ENCODE results near the gene MCC. TPM values are rescaled to one million over a fixed set of nuclear protein-coding genes. Genes with fewer than 3 reads are reported as not detected.

MCC gene
- total and polyA plus RNA-seq, 2 donors (not counting 1 experiment from before 2014, with no cell fraction given) = 0.09 to 0.32 TPM

DNA sequence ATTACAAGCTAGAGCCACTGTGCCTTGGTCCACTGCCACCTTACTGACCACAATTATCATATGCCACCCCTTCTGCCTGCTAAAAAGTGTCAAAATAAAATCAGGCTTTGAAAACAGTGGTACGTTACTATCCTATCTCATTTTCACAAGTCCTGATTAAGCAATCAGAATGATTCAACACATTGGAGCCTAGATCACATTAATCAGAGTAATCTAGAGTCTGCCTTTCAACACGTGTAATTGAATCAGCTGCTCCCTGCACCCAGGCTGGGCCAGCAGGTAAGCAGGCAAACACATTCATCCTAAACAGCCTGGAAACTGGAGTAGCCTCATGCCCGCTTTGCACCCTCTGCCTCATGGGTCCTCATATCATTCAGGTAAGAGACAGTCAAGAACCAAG, 325.5 kb downstream of the MCC start:
- Histone ChIP-seq H3K4me2 (replicated peaks; ENCODE audit: low read depth, low read length, poor library complexity, severe bottlenecking) (no peak overlapping the region), H3K9ac (ENCODE audit: low read length) (no peak overlapping the region), H3K27me3 (replicated peaks in 1 of 4; ENCODE audit: control extremely low read depth in 1 of 4, control insufficient read depth in 3 of 4, insufficient read depth in 4 of 4, low read length in 3 of 4) (peaks cover 0 to 3% (median 0%) of the 10 kb centered on the region in 4 experiments), H3K79me2 (ENCODE audit: control insufficient read depth, insufficient read depth, low read length) (no peaks in the 10 kb centered on the region), H3K4me1 (ENCODE audit: control insufficient read depth in 2 of 2, insufficient read depth in 2 of 2, low read length in 2 of 2) (no peaks in the 10 kb centered on the region), H3K4me3 (ENCODE audit: control extremely low read depth in 1 of 5, extremely low read depth in 1 of 5, insufficient read depth in 1 of 5, low read depth in 2 of 5, low read length in 4 of 5) (no peak overlapping the region), H2AFZ (ENCODE audit: insufficient read depth, low read depth, low read length, poor library complexity, severe bottlenecking) (no peak overlapping the region), H3K9me3 (ENCODE audit: control extremely low read depth in 1 of 3, control insufficient read depth in 2 of 3, insufficient read depth in 1 of 3, low read length in 2 of 3) (no peaks in the 10 kb centered on the region), H4K20me1 (ENCODE audit: control insufficient read depth, insufficient read depth, low read length, poor library complexity, severe bottlenecking) (no peaks in the 10 kb centered on the region), H3K36me3 (replicated peaks in 1 of 2; ENCODE audit: control extremely low read depth in 1 of 2, control insufficient read depth in 1 of 2, extremely low read depth in 1 of 2, insufficient read depth in 2 of 2, low read length in 1 of 2) (no peaks in the 10 kb centered on the region), H3K27ac (ENCODE audit: low read length in 2 of 2) (no peak overlapping the region)
- TF ChIP-seq, protein P1, sequence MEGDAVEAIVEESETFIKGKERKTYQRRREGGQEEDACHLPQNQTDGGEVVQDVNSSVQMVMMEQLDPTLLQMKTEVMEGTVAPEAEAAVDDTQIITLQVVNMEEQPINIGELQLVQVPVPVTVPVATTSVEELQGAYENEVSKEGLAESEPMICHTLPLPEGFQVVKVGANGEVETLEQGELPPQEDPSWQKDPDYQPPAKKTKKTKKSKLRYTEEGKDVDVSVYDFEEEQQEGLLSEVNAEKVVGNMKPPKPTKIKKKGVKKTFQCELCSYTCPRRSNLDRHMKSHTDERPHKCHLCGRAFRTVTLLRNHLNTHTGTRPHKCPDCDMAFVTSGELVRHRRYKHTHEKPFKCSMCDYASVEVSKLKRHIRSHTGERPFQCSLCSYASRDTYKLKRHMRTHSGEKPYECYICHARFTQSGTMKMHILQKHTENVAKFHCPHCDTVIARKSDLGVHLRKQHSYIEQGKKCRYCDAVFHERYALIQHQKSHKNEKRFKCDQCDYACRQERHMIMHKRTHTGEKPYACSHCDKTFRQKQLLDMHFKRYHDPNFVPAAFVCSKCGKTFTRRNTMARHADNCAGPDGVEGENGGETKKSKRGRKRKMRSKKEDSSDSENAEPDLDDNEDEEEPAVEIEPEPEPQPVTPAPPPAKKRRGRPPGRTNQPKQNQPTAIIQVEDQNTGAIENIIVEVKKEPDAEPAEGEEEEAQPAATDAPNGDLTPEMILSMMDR (IDR thresholded peaks at IDR 0.05) = no peak
- no peak for TF ChIP-seq EZH2 (IDR thresholded peaks at IDR 0.05; ENCODE audit: borderline replicate concordance, insufficient read depth, low read depth, low read length, poor library complexity, severe bottlenecking)
- Mint-ChIP-seq H3K9me3 (ENCODE audit: insufficient read depth) (no peaks in the 10 kb centered on the region), H3K27me3 (peaks cover 10% of the 10 kb centered on the region), H3K4me1 (no peaks in the 10 kb centered on the region), H3K4me3 (no peak overlapping the region), H3K27ac (no peak overlapping the region)
- WGBS (ENCODE audit: insufficient coverage) = 61% methylated on average over 3 of the region's 3 CpGs
- POLR2A ChIA-PET = no interaction called here
- intact Hi-C loops (cut with micrococcal nuclease) = no loop called here
- no peak for DNase-seq
- CTCF ChIA-PET = no interaction called here
- ATAC-seq (ENCODE audit: low read depth) = no peak

DNA sequence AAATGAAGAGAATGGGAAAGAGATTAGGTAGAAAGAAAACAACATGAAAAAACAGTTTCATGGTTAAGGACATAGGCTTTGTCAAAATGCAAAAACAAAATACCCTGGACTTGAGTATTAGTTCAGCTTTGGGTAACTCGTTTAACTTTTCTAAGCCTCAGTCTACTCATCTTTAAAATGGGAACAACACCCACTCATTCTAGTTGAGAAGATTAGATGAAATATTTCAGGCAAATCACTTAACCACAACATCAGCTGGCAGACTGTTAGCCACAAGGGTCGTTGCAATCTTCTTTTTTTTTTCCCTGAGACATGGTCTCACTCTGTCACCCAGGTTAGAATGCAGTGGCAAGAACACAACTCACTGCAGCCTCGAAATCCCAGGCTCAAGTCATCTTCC, 326.0 kb downstream of the MCC start:
- Histone ChIP-seq H3K9me3 (ENCODE audit: control extremely low read depth in 1 of 3, control insufficient read depth in 2 of 3, insufficient read depth in 1 of 3, low read length in 2 of 3) (no peaks in the 10 kb centered on the region), H3K4me1 (ENCODE audit: control insufficient read depth in 2 of 2, insufficient read depth in 2 of 2, low read length in 2 of 2) (no peaks in the 10 kb centered on the region), H3K79me2 (ENCODE audit: control insufficient read depth, insufficient read depth, low read length) (no peaks in the 10 kb centered on the region), H2AFZ (ENCODE audit: insufficient read depth, low read depth, low read length, poor library complexity, severe bottlenecking) (no peak overlapping the region), H3K27ac (ENCODE audit: low read length in 2 of 2) (no peak overlapping the region), H3K4me3 (ENCODE audit: control extremely low read depth in 1 of 5, extremely low read depth in 1 of 5, insufficient read depth in 1 of 5, low read depth in 2 of 5, low read length in 4 of 5) (no peak overlapping the region), H3K4me2 (replicated peaks; ENCODE audit: low read depth, low read length, poor library complexity, severe bottlenecking) (no peak overlapping the region), H4K20me1 (ENCODE audit: control insufficient read depth, insufficient read depth, low read length, poor library complexity, severe bottlenecking) (no peaks in the 10 kb centered on the region), H3K27me3 (replicated peaks in 1 of 4; ENCODE audit: control extremely low read depth in 1 of 4, control insufficient read depth in 3 of 4, insufficient read depth in 4 of 4, low read length in 3 of 4) (peaks cover 0 to 3% (median 0%) of the 10 kb centered on the region in 4 experiments), H3K36me3 (replicated peaks in 1 of 2; ENCODE audit: control extremely low read depth in 1 of 2, control insufficient read depth in 1 of 2, extremely low read depth in 1 of 2, insufficient read depth in 2 of 2, low read length in 1 of 2) (no peaks in the 10 kb centered on the region), H3K9ac (ENCODE audit: low read length) (no peak overlapping the region)
- Mint-ChIP-seq H3K4me3 (no peak overlapping the region), H3K27me3 (peaks cover 9% of the 10 kb centered on the region), H3K27ac (no peak overlapping the region), H3K9me3 (ENCODE audit: insufficient read depth) (no peaks in the 10 kb centered on the region), H3K4me1 (no peaks in the 10 kb centered on the region)
- intact Hi-C loops (cut with micrococcal nuclease) = no loop called here
- ChIA-PET POLR2A (no interaction called here), CTCF (no interaction called here)
- no peak for ATAC-seq (ENCODE audit: low read depth)
- DNase-seq = no peak
- TF ChIP-seq EZH2 (IDR thresholded peaks at IDR 0.05; ENCODE audit: borderline replicate concordance, insufficient read depth, low read depth, low read length, poor library complexity, severe bottlenecking) = no peak
- TF ChIP-seq, protein P1 (IDR thresholded peaks at IDR 0.05) = no peak
- 0% methylated on average over 1 of the region's 3 CpGs for WGBS (ENCODE audit: insufficient coverage)

Measured in B cell (primary cell).